ENCODE data around the gene HOMER2. TPM values are rescaled to one million over a fixed set of nuclear protein-coding genes. Genes with fewer than 3 reads are reported as not detected.

HOMER2 gene
- total RNA-seq, 2 experiments from 2014 or later, result 5.6 TPM

- Histone ChIP-seq H3K36me3 (ENCODE audit: insufficient read depth, low read length) (no peaks in the 10 kb centered on the region), H3K9me3 (ENCODE audit: low read length) (no peaks in the 10 kb centered on the region), H4K20me1 (ENCODE audit: insufficient read depth, low read length) (no peaks in the 10 kb centered on the region; the same call in 1 of the 2 replicates), H3K27ac (ENCODE audit: low read depth, low read length, poor library complexity, severe bottlenecking) (no peak overlapping the region), H3K4me1 (ENCODE audit: insufficient read depth, low read length, poor library complexity, severe bottlenecking) (no peaks in the 10 kb centered on the region), H3K79me2 (ENCODE audit: insufficient read depth, low read depth, low read length) (no peaks in the 10 kb centered on the region), H2AFZ (ENCODE audit: low read length) (no peak overlapping the region), H3K9me2 (ENCODE audit: insufficient read depth, low read length) (no peaks in the 10 kb centered on the region), H3K4me3 (ENCODE audit: low read depth, low read length, poor library complexity, severe bottlenecking) (no peak overlapping the region), H3K4me2 (ENCODE audit: low read length) (no peak overlapping the region)
- CTCF ChIA-PET (ENCODE audit: unreplicated experiment), result no interaction called here
- POLR2A ChIA-PET, result no interaction called here
- BruUV-seq (replicated peaks), result no TSS peak
- TF ChIP-seq CTCF (conservative IDR thresholded peaks at IDR 0.05; ENCODE audit: low read length) (no peak), EZH2phosphoT487 (IDR thresholded peaks at IDR 0.05; ENCODE audit: borderline replicate concordance, low read depth, low read length) (no peak)
- DNase-seq (ENCODE audit: low spot score), result no peak
- intact Hi-C loops (cut with micrococcal nuclease; ENCODE audit: unreplicated experiment), result no loop called here
Observed at GRCh38 chr15:82937712-82938058, 14.8 kb downstream of the HOMER2 start.

GRCh38 chr15:82936966-82937711 lies 15.4 kb downstream of the HOMER2 start:
- Histone ChIP-seq H3K4me1 (ENCODE audit: insufficient read depth, low read length, poor library complexity, severe bottlenecking) (no peaks in the 10 kb centered on the region), H3K9me3 (ENCODE audit: low read length) (no peaks in the 10 kb centered on the region), H3K4me2 (ENCODE audit: low read length) (no peak overlapping the region), H3K4me3 (ENCODE audit: low read depth, low read length, poor library complexity, severe bottlenecking) (no peak overlapping the region), H3K27ac (ENCODE audit: low read depth, low read length, poor library complexity, severe bottlenecking) (no peak overlapping the region), H4K20me1 (ENCODE audit: insufficient read depth, low read length) (no peaks in the 10 kb centered on the region; the same call in 1 of the 2 replicates), H3K9me2 (ENCODE audit: insufficient read depth, low read length) (no peaks in the 10 kb centered on the region), H3K79me2 (ENCODE audit: insufficient read depth, low read depth, low read length) (no peaks in the 10 kb centered on the region), H2AFZ (ENCODE audit: low read length) (no peak overlapping the region), H3K36me3 (ENCODE audit: insufficient read depth, low read length) (no peaks in the 10 kb centered on the region)
- BruUV-seq (replicated peaks), result no TSS peak
- no peak for DNase-seq (ENCODE audit: low spot score)
- ChIA-PET CTCF (ENCODE audit: unreplicated experiment) (no interaction called here), POLR2A (interaction anchor here (0.6 kb wide), 1 partner anchor 1422 kb away, joined by 3 read pairs; no protein-coding TSS in a partner anchor)
- intact Hi-C loops (cut with micrococcal nuclease; ENCODE audit: unreplicated experiment), result no loop called here
- TF ChIP-seq CTCF (conservative IDR thresholded peaks at IDR 0.05; ENCODE audit: low read length) (no peak), EZH2phosphoT487 (IDR thresholded peaks at IDR 0.05; ENCODE audit: borderline replicate concordance, low read depth, low read length) (no peak)

GRCh38 chr15:82935382-82935781 lies 17.1 kb downstream of the HOMER2 start:
- no peaks in the 10 kb centered on the region for H3K9me3 ChIP-seq (ENCODE audit: low read length)
- H3K9me2 ChIP-seq (ENCODE audit: insufficient read depth, low read length), result no peaks in the 10 kb centered on the region
- H3K36me3 ChIP-seq (ENCODE audit: insufficient read depth, low read length), result no peaks in the 10 kb centered on the region
- POLR2A ChIA-PET, result no interaction called here
- no peak overlapping the region for H2AFZ ChIP-seq (ENCODE audit: low read length)
- intact Hi-C loops (cut with micrococcal nuclease; ENCODE audit: unreplicated experiment), result no loop called here
- CTCF ChIA-PET (ENCODE audit: unreplicated experiment), result no interaction called here
- no peak for TF ChIP-seq CTCF (conservative IDR thresholded peaks at IDR 0.05; ENCODE audit: low read length)
- no peak for TF ChIP-seq EZH2phosphoT487 (IDR thresholded peaks at IDR 0.05; ENCODE audit: borderline replicate concordance, low read depth, low read length)
- H3K79me2 ChIP-seq (ENCODE audit: insufficient read depth, low read depth, low read length), result no peaks in the 10 kb centered on the region
- BruUV-seq (replicated peaks), result no TSS peak
- no peak overlapping the region for H3K4me3 ChIP-seq (ENCODE audit: low read depth, low read length, poor library complexity, severe bottlenecking)
- H3K4me2 ChIP-seq (ENCODE audit: low read length), result no peak overlapping the region
- H3K27ac ChIP-seq (ENCODE audit: low read depth, low read length, poor library complexity, severe bottlenecking), result no peak overlapping the region
- H4K20me1 ChIP-seq (ENCODE audit: insufficient read depth, low read length), result no peaks in the 10 kb centered on the region
- H3K4me1 ChIP-seq (ENCODE audit: insufficient read depth, low read length, poor library complexity, severe bottlenecking), result no peaks in the 10 kb centered on the region
- DNase-seq (ENCODE audit: low spot score), result no peak
